Activated naive CD8-positive, alpha-beta T cell treated with anti-CD3 and anti-CD28 coated beads for 36 hours (primary cell): Measurements from ENCODE around the gene NAGK. TPM values are rescaled to one million over a fixed set of nuclear protein-coding genes. Genes with fewer than 3 reads are reported as not detected.
"Not testable (repeated sequence)": the region's sequence is repeated elsewhere in the genome, so short reads cannot be mapped to it uniquely, and the experiment has no call there.

ENCODE experiments used
- DNase-seq: peaks from one replicate; pipeline ENCODE4 v3.0.0; 2021
- H3K27ac Mint-ChIP-seq: one replicate; pipeline ENCODE4 v1.8.0; 2022; ENCODE audit warnings: mild to moderate bottlenecking, moderate library complexity, mixed read lengths
- H3K27me3 Mint-ChIP-seq: one replicate; pipeline ENCODE4 v1.8.0; 2022; ENCODE audit warnings: mild to moderate bottlenecking, mixed read lengths
- H3K36me3 Mint-ChIP-seq: one replicate; pipeline ENCODE4 v1.8.0; 2021; ENCODE audit warnings: mild to moderate bottlenecking, mixed read lengths
- H3K4me1 Mint-ChIP-seq: one replicate; pipeline ENCODE4 v1.8.0; 2021; ENCODE audit warnings: mixed read lengths
- H3K4me3 Mint-ChIP-seq: one replicate; pipeline ENCODE4 v1.8.0; 2022; ENCODE audit warnings: mild to moderate bottlenecking, moderate library complexity, mixed read lengths
- H3K9me3 Mint-ChIP-seq: one replicate; pipeline ENCODE4 v1.8.0; 2022; ENCODE audit warnings: mixed read lengths
- total RNA-seq, 2 experiments: library from RNA; stranded (reverse); gene quantifications; one replicate each; pipeline ENCODE4 v1.2.3, GENCODE V29; 2021

The NAGK gene
- total RNA-seq, 2 experiments from 2014 or later, result 55.6 to 62.1 TPM

- not testable (repeated sequence) for H3K4me3 Mint-ChIP-seq, H3K4me1 Mint-ChIP-seq, H3K27ac Mint-ChIP-seq, H3K36me3 Mint-ChIP-seq, H3K27me3 Mint-ChIP-seq, DNase-seq, H3K9me3 Mint-ChIP-seq
Observed at GRCh38 chr2:71083297-71083696, 14.8 kb downstream of the NAGK start.

DNA sequence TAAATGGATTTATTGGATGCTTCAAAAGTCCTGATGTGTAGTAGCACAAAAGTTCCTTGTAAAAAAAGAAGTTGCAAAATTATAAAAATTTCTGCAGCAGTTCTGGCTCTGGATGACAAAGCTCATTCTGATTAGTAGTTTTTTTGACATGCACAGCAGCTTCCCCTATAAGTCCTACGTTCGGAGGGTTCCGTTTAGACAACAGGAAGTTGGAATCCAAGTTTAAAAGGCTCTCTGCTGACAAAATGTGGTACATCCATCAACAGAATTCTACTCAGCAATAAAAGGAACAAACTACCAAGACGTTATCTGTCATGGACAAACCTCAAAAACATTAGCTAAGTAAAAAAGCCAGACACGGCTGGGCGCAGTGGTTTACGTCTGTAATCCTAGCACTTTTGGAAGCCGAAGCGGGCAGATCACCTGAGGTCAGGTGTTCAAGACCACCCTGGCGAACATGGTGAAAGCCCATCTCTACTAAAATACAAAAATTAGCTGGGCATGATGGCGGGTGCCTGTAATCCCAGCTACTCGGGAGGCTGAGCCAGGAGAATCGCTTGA lies 15.4 kb downstream of the NAGK start:
- H3K27me3 Mint-ChIP-seq, H3K27ac Mint-ChIP-seq, H3K36me3 Mint-ChIP-seq, DNase-seq, H3K4me1 Mint-ChIP-seq, H3K4me3 Mint-ChIP-seq, H3K9me3 Mint-ChIP-seq: not testable (repeated sequence)

- H3K27me3 Mint-ChIP-seq, result not testable (repeated sequence)
Observed at GRCh38 chr2:71085325-71086003, 17.0 kb downstream of the NAGK start.

DNA sequence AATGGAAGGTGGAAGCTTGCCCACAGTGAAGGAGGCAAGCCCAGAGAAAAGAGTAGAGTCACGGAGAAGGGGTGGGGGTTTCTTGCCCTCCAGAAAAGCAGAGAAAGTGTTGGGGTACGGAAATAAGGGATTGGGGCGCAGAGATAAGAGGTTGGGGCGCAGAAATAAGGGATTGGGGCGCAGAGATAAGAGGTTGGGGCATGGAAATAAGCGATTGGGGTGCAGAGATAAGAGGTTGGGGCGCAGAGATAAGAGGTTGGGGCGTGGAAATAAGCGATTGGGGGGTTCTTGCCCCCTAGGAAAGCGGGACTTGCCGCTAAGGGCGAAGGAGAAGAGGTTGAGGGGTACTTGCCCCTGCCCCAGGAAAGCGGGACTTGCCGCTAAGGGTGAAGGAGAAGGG lies 21.0 kb downstream of the NAGK start:
- H3K9me3 Mint-ChIP-seq, H3K27ac Mint-ChIP-seq, H3K4me3 Mint-ChIP-seq, DNase-seq, H3K4me1 Mint-ChIP-seq, H3K27me3 Mint-ChIP-seq, H3K36me3 Mint-ChIP-seq: not testable (repeated sequence)

More at GRCh38 chr2:71085325-71086003, 17.0 kb downstream of the NAGK start:
- not testable (repeated sequence) for H3K4me3 Mint-ChIP-seq, H3K4me1 Mint-ChIP-seq, H3K27ac Mint-ChIP-seq, DNase-seq, H3K36me3 Mint-ChIP-seq, H3K9me3 Mint-ChIP-seq

DNA sequence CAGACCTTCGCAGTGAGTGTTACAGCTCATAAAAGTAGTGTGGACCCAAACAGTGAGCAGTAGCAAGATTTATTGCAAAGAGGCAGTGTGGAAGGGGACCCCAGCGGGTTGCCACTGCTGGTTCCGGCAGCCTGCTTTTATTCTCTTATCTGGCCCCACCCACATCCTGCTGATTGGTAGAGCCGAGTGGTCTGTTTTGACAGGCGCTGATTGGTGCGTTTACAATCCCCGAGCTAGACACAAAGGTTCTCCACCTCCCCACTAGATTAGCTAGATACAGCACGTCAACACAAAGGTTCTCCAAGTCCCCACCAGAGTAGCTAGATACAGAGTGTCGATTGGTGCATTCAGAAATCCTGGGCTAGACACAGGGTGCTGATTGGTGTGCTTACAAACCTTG lies 23.4 kb downstream of the NAGK start:
- H3K27me3 Mint-ChIP-seq, H3K4me1 Mint-ChIP-seq, H3K27ac Mint-ChIP-seq, H3K4me3 Mint-ChIP-seq, H3K9me3 Mint-ChIP-seq, H3K36me3 Mint-ChIP-seq, DNase-seq: not testable (repeated sequence)

GRCh38 chr2:71092491-71093260 lies 24.2 kb downstream of the NAGK start:
- H3K27me3 Mint-ChIP-seq, result peaks cover 14% of the 10 kb centered on the region
- not testable (repeated sequence) for H3K9me3 Mint-ChIP-seq, H3K36me3 Mint-ChIP-seq

GRCh38 chr2:71100195-71100964 lies 31.9 kb downstream of the NAGK start:
- Mint-ChIP-seq H3K4me3 (no peak overlapping the region), H3K27ac (no peak overlapping the region), H3K9me3 (peaks cover under 1% of the 10 kb centered on the region), H3K36me3 (no peaks in the 10 kb centered on the region), H3K4me1 (peaks cover 2% of the 10 kb centered on the region), H3K27me3 (peaks cover 4% of the 10 kb centered on the region)
- peak; percentile 37 for DNase-seq

More at GRCh38 chr2:71092491-71093260, 24.2 kb downstream of the NAGK start:
- not testable (repeated sequence) for DNase-seq, H3K4me3 Mint-ChIP-seq, H3K4me1 Mint-ChIP-seq, H3K27ac Mint-ChIP-seq

- Mint-ChIP-seq H3K4me1 (peaks cover 2% of the 10 kb centered on the region), H3K36me3 (no peaks in the 10 kb centered on the region), H3K9me3 (peaks cover 6% of the 10 kb centered on the region), H3K4me3 (no peak overlapping the region), H3K27me3 (peaks cover 4% of the 10 kb centered on the region), H3K27ac (no peak overlapping the region)
- DNase-seq, result no peak
Observed at GRCh38 chr2:71101656-71102055, 33.2 kb downstream of the NAGK start.

- H3K9me3 Mint-ChIP-seq, result peaks cover 6% of the 10 kb centered on the region
- no peak for DNase-seq
- no peak overlapping the region for H3K4me3 Mint-ChIP-seq
- H3K4me1 Mint-ChIP-seq, result peaks cover 2% of the 10 kb centered on the region
- H3K27ac Mint-ChIP-seq, result no peak overlapping the region
- H3K36me3 Mint-ChIP-seq, result no peaks in the 10 kb centered on the region
- no peaks in the 10 kb centered on the region for H3K27me3 Mint-ChIP-seq
Observed at GRCh38 chr2:71102981-71103681, 34.7 kb downstream of the NAGK start.

DNA sequence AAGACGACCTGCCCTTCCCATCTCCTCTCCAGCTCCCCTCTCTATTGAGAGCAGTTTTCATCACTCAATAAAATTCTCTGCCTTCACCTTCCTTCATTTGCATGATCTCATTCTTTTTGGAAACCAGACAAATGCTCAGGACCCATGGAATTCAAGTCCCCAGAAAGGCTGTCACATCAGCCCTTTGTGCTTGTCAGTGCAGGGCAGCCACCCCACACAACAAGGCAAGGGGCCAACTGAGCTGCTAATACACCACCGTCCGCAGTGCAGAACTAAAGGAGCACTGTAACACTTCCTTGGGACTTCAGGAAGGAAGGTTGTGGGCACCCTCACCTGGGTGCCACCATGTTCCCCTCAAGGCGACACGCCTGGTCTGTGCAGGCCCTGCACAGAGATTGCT lies 35.4 kb downstream of the NAGK start:
- no peaks in the 10 kb centered on the region for H3K36me3 Mint-ChIP-seq
- no peak for DNase-seq
- peaks cover 2% of the 10 kb centered on the region for H3K4me1 Mint-ChIP-seq
- no peak overlapping the region for H3K27ac Mint-ChIP-seq
- H3K9me3 Mint-ChIP-seq, result peaks cover 6% of the 10 kb centered on the region
- H3K4me3 Mint-ChIP-seq, result no peak overlapping the region
- H3K27me3 Mint-ChIP-seq, result no peaks in the 10 kb centered on the region

DNA sequence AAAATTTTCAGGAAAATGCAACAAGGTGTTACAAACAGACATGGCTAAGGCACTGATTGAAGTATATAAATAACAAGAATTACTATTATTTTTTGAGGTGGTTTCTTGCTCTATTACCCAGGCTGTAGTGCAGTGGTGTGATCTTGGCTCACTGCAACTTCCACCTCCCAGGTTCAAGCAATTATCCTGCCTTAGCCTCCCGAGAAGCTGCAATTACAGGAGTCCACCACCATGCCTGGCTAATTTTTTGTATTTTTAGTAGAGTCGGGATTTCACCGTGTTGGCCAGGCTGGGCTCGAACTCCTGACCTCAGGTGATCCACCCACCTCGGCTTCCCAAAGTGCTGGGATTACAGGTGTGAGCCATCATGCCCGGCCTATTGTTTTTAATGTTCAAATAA lies 38.0 kb downstream of the NAGK start:
- not testable (repeated sequence) for H3K4me3 Mint-ChIP-seq, H3K27ac Mint-ChIP-seq, H3K9me3 Mint-ChIP-seq, H3K4me1 Mint-ChIP-seq, DNase-seq, H3K27me3 Mint-ChIP-seq, H3K36me3 Mint-ChIP-seq

DNA sequence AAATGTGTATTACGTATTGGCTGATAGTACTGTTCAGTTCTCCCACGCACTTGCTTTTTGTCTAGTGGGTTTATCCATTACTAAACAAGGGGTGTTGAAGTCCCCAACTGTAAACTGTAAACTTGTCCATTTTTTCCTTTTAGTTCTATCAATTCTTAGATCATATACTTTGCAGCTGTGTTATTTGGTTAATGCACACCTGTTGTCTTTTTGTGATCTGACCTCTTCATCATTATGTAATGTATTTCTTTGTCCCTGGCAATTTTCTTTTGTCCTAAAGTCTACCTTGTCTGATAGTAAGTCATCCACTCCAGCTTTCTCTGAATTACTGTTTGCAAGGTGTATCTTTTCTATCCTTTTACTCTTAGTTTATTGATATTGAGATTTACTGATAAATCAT lies 39.6 kb downstream of the NAGK start:
- DNase-seq, result no peak
- peaks cover 6% of the 10 kb centered on the region for H3K9me3 Mint-ChIP-seq
- no peaks in the 10 kb centered on the region for H3K27me3 Mint-ChIP-seq

GRCh38 chr2:71113843-71114242 lies 45.4 kb downstream of the NAGK start:
- H3K27me3 Mint-ChIP-seq, result no peaks in the 10 kb centered on the region
- H3K36me3 Mint-ChIP-seq, result peaks cover 17% of the 10 kb centered on the region
- no peak for DNase-seq
- no peak overlapping the region for H3K4me3 Mint-ChIP-seq
- no peak overlapping the region for H3K27ac Mint-ChIP-seq
- no peaks in the 10 kb centered on the region for H3K9me3 Mint-ChIP-seq
- H3K4me1 Mint-ChIP-seq, result peaks cover 3% of the 10 kb centered on the region

More for the DNA sequence above, 39.6 kb downstream of the NAGK start:
- H3K27ac Mint-ChIP-seq, result no peak overlapping the region
- H3K36me3 Mint-ChIP-seq, result peaks cover 4% of the 10 kb centered on the region
- H3K4me1 Mint-ChIP-seq, result no peaks in the 10 kb centered on the region
- no peak overlapping the region for H3K4me3 Mint-ChIP-seq

DNA sequence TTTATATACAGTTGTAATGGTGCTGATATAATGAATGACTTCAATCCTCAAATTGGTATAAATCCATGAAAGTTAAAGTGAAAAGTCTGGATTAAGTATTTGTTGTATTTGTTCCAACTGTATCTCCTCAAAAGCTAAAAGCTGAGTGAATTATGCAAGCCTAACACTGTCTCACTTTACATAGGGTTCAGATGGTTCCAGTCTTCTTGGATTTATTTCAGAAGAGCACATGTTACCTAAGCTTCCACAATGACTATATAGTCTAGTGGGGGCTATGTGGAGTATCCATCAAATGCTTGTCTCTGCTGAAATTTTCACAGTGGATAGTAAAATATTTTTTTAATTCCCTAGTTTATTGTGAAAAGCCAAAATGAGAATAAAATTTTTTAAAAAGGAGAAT lies 48.6 kb downstream of the NAGK start:
- peaks cover 3% of the 10 kb centered on the region for H3K4me1 Mint-ChIP-seq

DNA sequence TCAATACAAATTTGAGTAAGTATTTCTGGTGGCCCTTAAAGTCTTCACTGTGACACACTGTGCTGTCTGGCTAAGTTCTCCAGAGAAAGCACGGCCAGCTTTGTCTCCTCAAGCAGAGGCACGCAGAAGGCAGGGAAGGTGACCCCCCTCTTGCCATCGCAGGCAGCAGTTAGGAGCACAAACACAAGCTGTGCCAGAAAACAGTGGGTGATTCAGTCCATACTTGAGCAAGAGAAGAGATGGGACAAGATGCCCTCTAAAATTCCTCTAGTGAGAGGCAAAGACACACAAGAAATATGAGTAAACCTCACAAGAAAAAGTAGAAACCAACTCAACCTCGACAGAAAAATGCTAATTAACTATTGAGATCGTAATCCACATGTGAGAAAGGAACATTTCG lies 51.7 kb downstream of the NAGK start:
- H3K27ac Mint-ChIP-seq, result no peak overlapping the region
- no peaks in the 10 kb centered on the region for H3K27me3 Mint-ChIP-seq
- peaks cover 20% of the 10 kb centered on the region for H3K36me3 Mint-ChIP-seq
- no peaks in the 10 kb centered on the region for H3K4me1 Mint-ChIP-seq
- H3K4me3 Mint-ChIP-seq, result no peak overlapping the region
- H3K9me3 Mint-ChIP-seq, result no peaks in the 10 kb centered on the region
- DNase-seq, result no peak

More for the DNA sequence above, 48.6 kb downstream of the NAGK start:
- Mint-ChIP-seq H3K27ac (no peak overlapping the region), H3K9me3 (no peaks in the 10 kb centered on the region), H3K4me3 (no peak overlapping the region), H3K36me3 (peaks cover 19% of the 10 kb centered on the region), H3K27me3 (no peaks in the 10 kb centered on the region)
- no peak for DNase-seq
